Measurements from ENCODE around the gene OR5AU1. TPM values are rescaled to one million over a fixed set of nuclear protein-coding genes. Genes with fewer than 3 reads are reported as not detected.

Gene OR5AU1
- total RNA-seq, 1 experiment from 2014 or later, result not detected

- Histone ChIP-seq H3K27me3 (ENCODE audit: insufficient read depth, low read length) (peaks cover 4% of the 10 kb centered on the region; the same call in 1 of the 2 replicates), H4K20me1 (ENCODE audit: insufficient read depth) (no peaks in the 10 kb centered on the region), H3K79me2 (ENCODE audit: insufficient read depth, low read length) (no peaks in the 10 kb centered on the region), H3K9me3 (ENCODE audit: control insufficient read depth in 1 of 2, insufficient read depth in 1 of 2, low read depth in 1 of 2, low read length in 2 of 2) (no peaks in the 10 kb centered on the region), H2AFZ (ENCODE audit: low read depth, low read length, poor library complexity, severe bottlenecking) (no peak overlapping the region), H3K9ac (ENCODE audit: low read length) (no peak overlapping the region), H3K4me2 (ENCODE audit: low read length) (no peak overlapping the region), H3K9me2 (ENCODE audit: insufficient read depth) (no peaks in the 10 kb centered on the region), H3K4me1 (ENCODE audit: control insufficient read depth in 1 of 2, insufficient read depth in 2 of 2, low read length in 2 of 2) (no peaks in the 10 kb centered on the region), H3K27ac (ENCODE audit: low read depth, low read length) (no peak overlapping the region), H3K36me3 (ENCODE audit: control insufficient read depth in 1 of 2, insufficient read depth in 2 of 2, low read length in 2 of 2) (no peaks in the 10 kb centered on the region), H3K4me3 (replicated peaks in 1 of 2; ENCODE audit: low read depth in 1 of 2, low read length in 2 of 2) (no peak overlapping the region)
- ChIA-PET POLR2A (no interaction called here), RAD21 (ENCODE audit: low non-redundant PET in 1 of 2, low total read pairs in 2 of 2, uncharacterized antibody in 2 of 2, unreplicated experiment in 2 of 2) (no interaction called here), CTCF (no interaction called here)
- intact Hi-C loops (cut with micrococcal nuclease), result no loop called here
- TF ChIP-seq SIN3A (IDR thresholded peaks at IDR 0.05; ENCODE audit: low read depth), result no peak
- no peak for TF ChIP-seq POLR2AphosphoS5 (IDR thresholded peaks at IDR 0.05; ENCODE audit: low read depth, low read length)
- TF ChIP-seq RAD21 (IDR thresholded peaks at IDR 0.05; ENCODE audit: low read depth), result no peak
- no peak for TF ChIP-seq SP1 (IDR thresholded peaks at IDR 0.05; ENCODE audit: low read depth)
- TF ChIP-seq SRF (IDR thresholded peaks at IDR 0.05; ENCODE audit: low read depth), result no peak
- no peak for TF ChIP-seq FOSL1 (IDR thresholded peaks at IDR 0.05; ENCODE audit: low read depth)
- no peak for TF ChIP-seq ATF3 (IDR thresholded peaks at IDR 0.05)
- TF ChIP-seq ZBTB33 (IDR thresholded peaks at IDR 0.05; ENCODE audit: extremely low read depth, insufficient replicate concordance, low read length), result no peak
- no peak for TF ChIP-seq ELF1 (IDR thresholded peaks at IDR 0.05; ENCODE audit: borderline replicate concordance, low read depth)
- TF ChIP-seq CEBPB (IDR thresholded peaks at IDR 0.05; ENCODE audit: low read depth), result no peak
- no peak for TF ChIP-seq EGR1 (IDR thresholded peaks at IDR 0.05; ENCODE audit: low read depth)
- no peak for TF ChIP-seq EZH2phosphoT487 (IDR thresholded peaks at IDR 0.05; ENCODE audit: borderline replicate concordance)
- no peak for TF ChIP-seq REST (IDR thresholded peaks at IDR 0.05; ENCODE audit: low read depth)
- TF ChIP-seq MAX (IDR thresholded peaks at IDR 0.05), result no peak
- no peak for TF ChIP-seq ZNF274 (IDR thresholded peaks at IDR 0.05; ENCODE audit: low read depth, low read length)
- TF ChIP-seq ZFX (IDR thresholded peaks at IDR 0.05), result no peak
- DNase-seq (ENCODE audit: low read depth, low spot score) (no peak), ATAC-seq (no peak)
- no TSS peak for BruUV-seq (replicated peaks)
Measured at GRCh38 chr14:21162081-21162480, 6.2 kb upstream of the OR5AU1 start.

Measured in HCT116 (cell line).